PC-9 (cell line): ENCODE data around the gene BICC1.

Experiments
- EZH2 ChIP-seq: fragments of 200-600 bp; sonication (generic); IDR thresholded peaks from 2 replicates; pipeline ENCODE4 v1.8.0; 2017; ENCODE audit warnings: antibody characterized with exemption, low read depth
- TF ChIP-seq, protein P1 (sequence below): fragments of 200-600 bp; sonication (generic); conservative IDR thresholded peaks from 2 replicates; pipeline ENCODE4 v1.6.1; 2017; ENCODE audit warnings: mixed run types, antibody characterized with exemption, mild to moderate bottlenecking, moderate library complexity

DNA sequence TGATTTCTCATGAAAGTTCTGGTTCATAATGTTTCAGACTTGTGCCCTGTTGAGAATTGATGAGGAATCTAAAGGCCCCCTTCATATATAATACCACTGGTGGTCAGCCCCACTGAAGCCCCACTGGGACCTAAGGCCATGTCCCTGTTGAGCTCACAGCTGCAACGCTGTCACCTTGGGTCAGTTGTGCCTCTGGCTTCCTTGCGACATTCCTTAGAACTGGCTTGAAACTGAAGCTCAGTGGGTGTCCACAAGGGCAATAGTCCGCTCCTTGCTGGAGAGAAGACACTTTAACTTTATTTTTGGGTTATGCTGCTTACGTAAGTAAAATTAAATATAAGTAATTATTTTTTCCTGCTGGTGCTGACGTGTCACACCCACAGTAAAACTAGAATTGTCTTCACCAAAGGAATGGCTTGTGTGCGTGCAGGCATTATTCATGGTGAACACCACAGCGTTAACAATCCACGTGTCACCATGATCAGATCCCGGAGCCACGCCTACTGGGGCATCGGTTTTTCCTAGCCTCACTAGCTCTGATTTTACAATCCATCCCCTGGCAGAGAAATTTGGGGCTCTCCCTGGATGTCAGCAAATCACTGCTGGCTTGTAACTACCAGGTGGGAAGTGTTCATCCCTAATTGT lies 66.5 kb downstream of the BICC1 start:
- TF ChIP-seq, protein P1, sequence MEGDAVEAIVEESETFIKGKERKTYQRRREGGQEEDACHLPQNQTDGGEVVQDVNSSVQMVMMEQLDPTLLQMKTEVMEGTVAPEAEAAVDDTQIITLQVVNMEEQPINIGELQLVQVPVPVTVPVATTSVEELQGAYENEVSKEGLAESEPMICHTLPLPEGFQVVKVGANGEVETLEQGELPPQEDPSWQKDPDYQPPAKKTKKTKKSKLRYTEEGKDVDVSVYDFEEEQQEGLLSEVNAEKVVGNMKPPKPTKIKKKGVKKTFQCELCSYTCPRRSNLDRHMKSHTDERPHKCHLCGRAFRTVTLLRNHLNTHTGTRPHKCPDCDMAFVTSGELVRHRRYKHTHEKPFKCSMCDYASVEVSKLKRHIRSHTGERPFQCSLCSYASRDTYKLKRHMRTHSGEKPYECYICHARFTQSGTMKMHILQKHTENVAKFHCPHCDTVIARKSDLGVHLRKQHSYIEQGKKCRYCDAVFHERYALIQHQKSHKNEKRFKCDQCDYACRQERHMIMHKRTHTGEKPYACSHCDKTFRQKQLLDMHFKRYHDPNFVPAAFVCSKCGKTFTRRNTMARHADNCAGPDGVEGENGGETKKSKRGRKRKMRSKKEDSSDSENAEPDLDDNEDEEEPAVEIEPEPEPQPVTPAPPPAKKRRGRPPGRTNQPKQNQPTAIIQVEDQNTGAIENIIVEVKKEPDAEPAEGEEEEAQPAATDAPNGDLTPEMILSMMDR = no peak
- no peak for TF ChIP-seq EZH2
